Natural killer cell treated with Interleukin-12 subunit alpha and Interleukin-12 subunit beta and Interleukin-15 and Interleukin-18, amount 100 ng/mL, for 72 hours (primary cell): ENCODE data around the gene SLC38A2. TPM values are rescaled to one million over a fixed set of nuclear protein-coding genes. Genes with fewer than 3 reads are reported as not detected.

Source experiments
- ATAC-seq, 2 donors: fragments of 150-1000 bp; cut with Tn5 transposase in 1 of 2; sonication (Bioruptor Pico), chemical (Tn5 transposase) in 1 of 2; 2 replicates each; pipeline ENCODE4 v1.10.0; 2021
- DNase-seq: peaks from one replicate; pipeline ENCODE4 v3.0.0; 2022; ENCODE audit warnings: low spot score
- H3K27ac Mint-ChIP-seq, 2 donors: 1 replicate in 1 of 2; 2 replicates in 1 of 2; pipeline ENCODE4 v1.8.0; 2022; ENCODE audit warnings: mixed read lengths in 2 of 2, mild to moderate bottlenecking in 1 of 2, moderate library complexity in 1 of 2
- H3K27me3 Mint-ChIP-seq, 2 donors: 1 replicate in 1 of 2; 2 replicates in 1 of 2; pipeline ENCODE4 v1.8.0; 2022; ENCODE audit warnings: mixed read lengths in 2 of 2
- H3K36me3 Mint-ChIP-seq: one replicate; pipeline ENCODE4 v1.8.0; 2022; ENCODE audit warnings: mixed read lengths
- H3K4me1 Mint-ChIP-seq, 2 donors: 1 replicate in 1 of 2; 2 replicates in 1 of 2; pipeline ENCODE4 v1.8.0; 2022; ENCODE audit warnings: low read depth in 2 of 2, mixed read lengths in 2 of 2, mild to moderate bottlenecking in 1 of 2
- H3K4me3 Mint-ChIP-seq: one replicate; pipeline ENCODE4 v1.8.0; 2022; ENCODE audit warnings: mixed read lengths
- H3K9me3 Mint-ChIP-seq: 2 replicates; pipeline ENCODE4 v1.8.0; 2022; ENCODE audit warnings: mixed read lengths
- total RNA-seq, 2 donors: library from RNA; stranded (reverse); gene quantifications; one replicate each; pipeline ENCODE4 v1.2.3, GENCODE V29; 2022

Gene SLC38A2
- total RNA-seq, 2 donors from 2014 or later: 129 to 192 TPM

DNA sequence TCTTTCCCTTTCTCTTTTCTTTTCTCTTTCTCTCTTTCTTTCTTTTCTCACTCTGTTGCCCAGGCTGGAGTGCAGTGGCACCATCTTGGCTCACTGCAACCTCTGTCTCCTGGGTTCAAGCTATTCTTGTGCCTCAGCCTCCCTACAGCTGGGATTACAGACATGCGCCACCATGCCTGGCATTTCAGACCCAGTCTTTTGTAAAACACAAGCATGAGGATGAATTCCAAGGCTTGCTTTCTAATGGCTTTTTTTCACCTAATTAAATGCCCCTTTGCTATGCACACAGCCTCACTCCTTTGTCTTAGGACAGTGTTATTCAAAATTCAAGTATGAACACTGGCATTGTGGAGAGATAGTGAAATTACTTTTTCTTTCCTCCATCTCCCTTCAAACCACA lies 6.0 kb upstream of the SLC38A2 start:
- DNase-seq: no peak
- no peak for ATAC-seq
- peaks cover 16 to 17% of the 10 kb centered on the region in 2 donors for H3K4me1 Mint-ChIP-seq
- H3K27ac Mint-ChIP-seq: no peak overlapping the region
- H3K36me3 Mint-ChIP-seq: no peaks in the 10 kb centered on the region
- no peaks in the 10 kb centered on the region for H3K27me3 Mint-ChIP-seq
- no peak overlapping the region for H3K4me3 Mint-ChIP-seq
- H3K9me3 Mint-ChIP-seq: no peaks in the 10 kb centered on the region

- Mint-ChIP-seq H3K36me3 (no peaks in the 10 kb centered on the region), H3K27me3 (no peaks in the 10 kb centered on the region), H3K4me3 (no peak overlapping the region), H3K4me1 (peaks cover 20 to 21% of the 10 kb centered on the region in 2 donors), H3K27ac (no peak overlapping the region), H3K9me3 (no peaks in the 10 kb centered on the region)
- DNase-seq (no peak), ATAC-seq (peak in 1 of 2 donors; percentile 59)
These were observed 5.1 kb upstream of the SLC38A2 start for GRCh38 chr12:46377678-46378077.

DNA sequence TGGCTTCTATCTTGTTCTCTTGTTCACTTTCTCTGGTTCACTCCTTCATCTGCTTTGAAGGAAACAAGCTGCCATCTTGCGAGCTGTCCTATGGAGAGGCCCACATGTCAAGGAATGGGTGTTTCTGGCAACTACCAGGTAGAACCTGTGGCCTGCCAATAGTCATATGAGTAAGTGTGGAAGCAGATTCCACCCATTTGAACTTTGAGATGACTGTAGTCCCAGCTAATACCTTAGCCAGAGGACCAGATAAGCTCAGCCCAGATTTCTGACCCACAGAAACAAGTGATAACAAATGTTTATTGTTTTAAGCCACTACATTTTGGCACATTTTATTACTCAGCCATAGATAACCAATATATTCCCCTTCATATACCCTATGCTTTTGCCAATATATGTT lies 4.0 kb upstream of the SLC38A2 start:
- Mint-ChIP-seq H3K4me3 (no peak overlapping the region), H3K36me3 (peaks cover 4% of the 10 kb centered on the region), H3K27me3 (no peaks in the 10 kb centered on the region)

GRCh38 chr12:46374711-46375110 lies 2.1 kb upstream of the SLC38A2 start:
- Mint-ChIP-seq H3K4me1 (peaks cover 39% of the 10 kb centered on the region in 2 donors), H3K36me3 (peaks cover 19% of the 10 kb centered on the region)

More for the DNA sequence above, 4.0 kb upstream of the SLC38A2 start:
- Mint-ChIP-seq H3K27ac (no peak overlapping the region), H3K4me1 (peaks cover 20 to 22% of the 10 kb centered on the region in 2 donors), H3K9me3 (no peaks in the 10 kb centered on the region)
- ATAC-seq (no peak), DNase-seq (no peak)

DNA sequence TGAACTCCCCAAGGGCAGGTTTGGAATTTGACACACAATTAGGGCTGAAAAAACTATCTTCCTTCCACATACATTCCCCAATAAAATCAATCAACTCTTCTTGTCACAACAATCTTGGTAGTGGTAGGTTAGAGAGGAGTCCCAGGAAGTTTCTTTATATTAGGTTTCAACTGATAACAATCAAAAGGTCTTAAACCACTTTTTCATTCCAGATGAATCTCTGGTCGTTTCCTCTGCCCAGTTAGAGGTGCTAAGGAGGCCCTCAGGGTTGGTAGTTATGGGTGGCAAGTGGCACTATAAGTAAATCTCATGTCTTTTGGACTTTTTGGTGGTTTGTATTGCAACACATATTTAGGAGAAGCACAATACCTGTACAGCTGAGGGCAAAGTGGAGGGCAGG lies 1.7 kb upstream of the SLC38A2 start:
- DNase-seq (no peak), ATAC-seq (no peak)
- H3K4me3 Mint-ChIP-seq: peak overlapping the region; percentile 98
- peaks cover 23% of the 10 kb centered on the region for H3K36me3 Mint-ChIP-seq
- H3K9me3 Mint-ChIP-seq: no peaks in the 10 kb centered on the region
- peak overlapping the region; percentile 99 to 100 for H3K27ac Mint-ChIP-seq
- H3K27me3 Mint-ChIP-seq: no peaks in the 10 kb centered on the region
- peaks cover 43% of the 10 kb centered on the region in 2 donors for H3K4me1 Mint-ChIP-seq

More at GRCh38 chr12:46374711-46375110, 2.1 kb upstream of the SLC38A2 start:
- Mint-ChIP-seq H3K27me3 (no peaks in the 10 kb centered on the region), H3K4me3 (peak overlapping the region; percentile 98), H3K9me3 (no peaks in the 10 kb centered on the region), H3K27ac (no peak overlapping the region)
- DNase-seq (no peak), ATAC-seq (no peak)

DNA sequence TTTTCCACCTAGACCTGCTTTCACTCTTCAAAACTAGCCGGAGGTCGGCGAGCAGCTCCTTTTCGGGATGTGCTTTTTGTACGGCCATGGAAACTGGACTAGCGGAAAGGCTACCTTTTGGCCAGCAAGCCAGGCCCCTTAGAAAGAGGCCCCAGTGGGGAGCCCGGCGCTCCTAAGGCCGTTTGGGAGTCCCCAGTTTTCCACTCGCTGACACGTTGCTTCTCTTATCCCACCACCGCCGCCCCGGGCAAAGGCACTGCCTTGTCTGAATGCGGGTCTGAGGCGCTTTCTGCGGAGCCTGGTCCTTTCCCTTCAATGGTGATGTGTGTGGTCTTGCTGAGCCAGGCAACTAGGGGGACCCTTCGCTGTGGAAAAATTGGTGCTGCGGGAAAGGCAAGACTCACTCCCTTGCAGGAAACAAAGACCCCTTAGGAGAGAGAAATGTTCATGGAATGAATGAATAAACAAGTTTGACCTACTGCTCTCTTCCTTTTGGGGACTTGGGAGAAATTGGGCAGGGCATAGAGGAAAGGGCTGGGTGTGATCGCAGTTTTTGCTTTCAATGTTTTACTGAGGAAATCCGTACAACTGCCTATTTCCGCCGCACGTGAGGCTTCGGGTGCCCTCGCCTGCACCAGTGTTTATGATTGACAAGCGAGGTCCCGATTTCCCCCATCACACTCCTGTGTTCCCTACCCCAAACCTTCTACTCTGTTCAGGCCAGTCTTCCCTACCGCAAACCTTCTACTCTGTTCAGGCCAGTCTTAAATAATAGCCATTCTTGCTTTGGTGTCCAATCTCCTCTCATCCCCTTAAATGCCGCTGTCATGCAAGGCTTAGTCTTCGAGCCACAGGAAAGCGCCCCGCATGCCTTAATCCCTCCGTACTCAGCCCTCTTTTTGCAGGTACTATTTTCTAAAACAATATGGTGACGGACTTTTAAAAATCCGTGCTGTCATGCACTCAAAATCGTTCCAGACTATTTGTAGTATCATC lies 1.0 kb upstream of the SLC38A2 start:
- H3K36me3 Mint-ChIP-seq: peaks cover 27% of the 10 kb centered on the region
- DNase-seq (peak; percentile 63), ATAC-seq (no peak)
- H3K9me3 Mint-ChIP-seq: no peaks in the 10 kb centered on the region
- H3K27ac Mint-ChIP-seq: peak overlapping the region; percentile 99 to 100
- H3K4me1 Mint-ChIP-seq: peaks cover 46 to 47% of the 10 kb centered on the region in 2 donors
- H3K4me3 Mint-ChIP-seq: peak overlapping the region; percentile 98
- H3K27me3 Mint-ChIP-seq: no peaks in the 10 kb centered on the region

- no peaks in the 10 kb centered on the region for H3K9me3 Mint-ChIP-seq
- peak; percentile 54 to 65 for ATAC-seq
- peak; percentile 79 for DNase-seq
- peak overlapping the region; percentile 99 to 100 for H3K27ac Mint-ChIP-seq
- H3K4me1 Mint-ChIP-seq: peaks cover 59 to 64% of the 10 kb centered on the region in 2 donors
- H3K4me3 Mint-ChIP-seq: peak overlapping the region; percentile 98
- H3K36me3 Mint-ChIP-seq: peaks cover 39% of the 10 kb centered on the region
- H3K27me3 Mint-ChIP-seq: no peaks in the 10 kb centered on the region
These were observed 642 bp downstream of the SLC38A2 start for GRCh38 chr12:46371718-46372543.

DNA sequence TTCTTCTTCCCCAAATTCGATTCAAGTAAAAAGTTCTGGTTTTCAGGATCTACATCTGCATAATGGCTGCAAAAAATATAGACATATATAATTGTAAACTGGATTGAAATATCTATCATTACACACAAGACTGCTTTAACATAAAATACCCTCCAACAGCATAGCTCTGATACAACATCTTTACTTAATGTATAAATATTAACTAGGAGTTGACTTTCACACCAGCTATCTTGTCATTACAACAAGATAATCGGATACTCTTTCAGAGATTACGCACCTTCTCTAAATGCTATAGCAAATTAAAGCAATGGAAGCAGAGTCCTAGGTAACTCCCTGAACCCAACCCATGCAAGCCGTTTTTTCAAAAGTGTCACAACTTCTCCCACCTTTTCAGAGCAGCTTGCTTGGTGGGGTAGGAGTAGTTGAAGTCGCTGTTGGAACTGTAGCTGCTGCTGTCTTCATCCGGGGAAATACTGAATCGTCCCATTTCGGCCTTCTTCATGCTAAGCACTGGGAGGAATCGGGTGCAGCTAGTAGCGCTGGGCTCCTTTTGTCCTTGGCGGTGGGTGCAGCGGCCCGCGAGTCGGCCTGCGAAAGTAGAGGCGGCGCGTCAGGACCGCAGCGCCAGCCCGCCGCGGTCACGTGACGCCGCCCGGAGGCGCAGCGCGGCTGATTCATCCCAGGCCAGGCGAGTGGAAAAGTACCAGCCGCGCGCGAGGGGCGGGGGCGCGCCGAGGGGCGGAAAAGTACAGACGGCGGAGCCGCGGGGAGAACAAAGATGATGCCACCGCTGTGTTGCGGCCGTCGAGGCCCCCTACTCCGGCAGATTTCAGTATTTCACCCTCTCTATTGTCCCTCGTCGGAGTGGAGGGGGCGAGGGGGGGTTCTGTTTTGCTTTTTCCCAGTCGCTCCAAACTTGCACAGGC lies 1.5 kb downstream of the SLC38A2 start:
- H3K36me3 Mint-ChIP-seq: peaks cover 45% of the 10 kb centered on the region
- peaks cover 61 to 66% of the 10 kb centered on the region in 2 donors for H3K4me1 Mint-ChIP-seq
- H3K4me3 Mint-ChIP-seq: peak overlapping the region; percentile 98
- H3K9me3 Mint-ChIP-seq: no peaks in the 10 kb centered on the region
- peak; percentile 69 to 74 for ATAC-seq
- no peaks in the 10 kb centered on the region for H3K27me3 Mint-ChIP-seq
- peak; percentile 95 for DNase-seq
- H3K27ac Mint-ChIP-seq: peak overlapping the region; percentile 99 to 100

- Mint-ChIP-seq H3K4me1 (peaks cover 63 to 71% of the 10 kb centered on the region in 2 donors), H3K4me3 (peak overlapping the region; percentile 98), H3K27ac (peak overlapping the region; percentile 99 to 100), H3K9me3 (no peaks in the 10 kb centered on the region), H3K36me3 (peaks cover 51% of the 10 kb centered on the region), H3K27me3 (no peaks in the 10 kb centered on the region)
- DNase-seq (no peak), ATAC-seq (no peak)
These were observed 2.2 kb downstream of the SLC38A2 start for GRCh38 chr12:46370380-46370734.

GRCh38 chr12:46369474-46370379 lies 2.8 kb downstream of the SLC38A2 start:
- no peak for DNase-seq
- ATAC-seq: no peak
- Mint-ChIP-seq H3K4me3 (peak overlapping the region; percentile 98), H3K4me1 (peaks cover 68 to 71% of the 10 kb centered on the region in 2 donors), H3K27me3 (no peaks in the 10 kb centered on the region), H3K27ac (peak overlapping the region; percentile 99 to 100), H3K9me3 (no peaks in the 10 kb centered on the region), H3K36me3 (peaks cover 51% of the 10 kb centered on the region)

- Mint-ChIP-seq H3K27me3 (no peaks in the 10 kb centered on the region), H3K36me3 (peaks cover 55% of the 10 kb centered on the region), H3K27ac (peak overlapping the region; percentile 99 to 100), H3K4me3 (peak overlapping the region; percentile 98), H3K9me3 (no peaks in the 10 kb centered on the region), H3K4me1 (peaks cover 65 to 67% of the 10 kb centered on the region in 2 donors)
- ATAC-seq (no peak), DNase-seq (no peak)
These were observed 3.5 kb downstream of the SLC38A2 start for GRCh38 chr12:46369095-46369473.

GRCh38 chr12:46368684-46369083 lies 3.9 kb downstream of the SLC38A2 start:
- Mint-ChIP-seq H3K4me3 (peak overlapping the region; percentile 98), H3K36me3 (peaks cover 59% of the 10 kb centered on the region), H3K27me3 (no peaks in the 10 kb centered on the region), H3K27ac (peak overlapping the region; percentile 99 to 100), H3K9me3 (no peaks in the 10 kb centered on the region), H3K4me1 (peaks cover 63 to 64% of the 10 kb centered on the region in 2 donors)
- no peak for DNase-seq
- no peak for ATAC-seq
